HG03196 (cell line): Measurements from ENCODE around the gene NR2F6.
A peak's percentile ranks its signal among the peaks of the same experiment; 100 is the strongest.

Experiments
- ATAC-seq: cut with Tn5 transposase; IDR thresholded peaks from one replicate; pipeline ENCODE4 v1.9.1; 2021; ENCODE audit not compliant: unreplicated experiment

Gene NR2F6

GRCh38 chr19:17264641-17264979, 18.9 kb upstream of the NR2F6 start, which contains the start of gene USHBP1:
Gene USHBP1, minus strand, starts transcription at chr19:17264745. Its CDS starts 446 bp downstream, at chr19:17264299.
- no peak for ATAC-seq

- no peak for ATAC-seq
Observed at GRCh38 chr19:17263712-17264640, 18.3 kb upstream of the NR2F6 start.

- ATAC-seq, result no peak
Observed at GRCh38 chr19:17262557-17262956, 16.8 kb upstream of the NR2F6 start.

GRCh38 chr19:17260842-17261325, 15.2 kb upstream of the NR2F6 start:
- peak; percentile 57 for ATAC-seq

- ATAC-seq, result no peak
Observed at GRCh38 chr19:17259934-17260333, 14.2 kb upstream of the NR2F6 start.

- no peak for ATAC-seq
Observed at GRCh38 chr19:17259118-17259780, 13.5 kb upstream of the NR2F6 start.

GRCh38 chr19:17256130-17256529, 10.4 kb upstream of the NR2F6 start:
- ATAC-seq, result no peak

- no peak for ATAC-seq
Observed at GRCh38 chr19:17255150-17255621, 9.5 kb upstream of the NR2F6 start.

- ATAC-seq, result no peak
Observed at GRCh38 chr19:17254636-17255035, 8.9 kb upstream of the NR2F6 start.

GRCh38 chr19:17249887-17250548, 4.3 kb upstream of the NR2F6 start:
- no peak for ATAC-seq

- no peak for ATAC-seq
Observed at GRCh38 chr19:17248011-17248776, 2.5 kb upstream of the NR2F6 start.

GRCh38 chr19:17246681-17247425, 1.1 kb upstream of the NR2F6 start:
- ATAC-seq, result no peak

- ATAC-seq, result no peak
Observed at GRCh38 chr19:17244618-17245534, 843 bp downstream of the NR2F6 start.

GRCh38 chr19:17243830-17244617, 1.7 kb downstream of the NR2F6 start:
- no peak for ATAC-seq

- ATAC-seq, result no peak
Observed at GRCh38 chr19:17243211-17243829, 2.4 kb downstream of the NR2F6 start.

- ATAC-seq, result no peak
Observed at GRCh38 chr19:17242431-17243208, 3.1 kb downstream of the NR2F6 start.

- no peak for ATAC-seq
Observed at GRCh38 chr19:17240826-17241399, 4.8 kb downstream of the NR2F6 start.
